Fibroblast of the aortic adventitia (primary cell): ENCODE measurements around the gene C1QL1. TPM values are rescaled to one million over a fixed set of nuclear protein-coding genes. Genes with fewer than 3 reads are reported as not detected.
A peak's percentile ranks its signal among the peaks of the same experiment; 100 is the strongest.

Experiments used
- DNase-seq: peaks from one replicate; pipeline ENCODE4 v3.0.0-alpha.2; 2010; ENCODE audit warnings: low read depth
- H3K4me3 ChIP-seq: 2 replicates; pipeline ENCODE4 v1.5.1; 2011; ENCODE audit warnings: low read depth, mild to moderate bottlenecking, control low read depth, low read length, moderate library complexity
- CTCF ChIP-seq: IDR thresholded peaks from 2 replicates; pipeline ENCODE4 v1.5.1; 2011; ENCODE audit warnings: mild to moderate bottlenecking, low read length, control low read depth, inconsistent platforms; ENCODE audit not compliant: insufficient read depth
- total RNA-seq: library from RNA; depleted of rRNA; stranded (reverse); fragments of >200 nt; gene quantifications from 2 replicates; pipeline ENCODE4 v1.2.3, GENCODE V29; 2012; ENCODE audit warnings: low replicate concordance

Gene C1QL1
- total RNA-seq, 1 donor = 0.09 TPM

GRCh38 chr17:44970136-44970741 lies 2.1 kb upstream of the C1QL1 start:
- peak overlapping the region; percentile 56 for H3K4me3 ChIP-seq
- TF ChIP-seq CTCF = no peak
- DNase-seq = no peak

- TF ChIP-seq CTCF = no peak
- H3K4me3 ChIP-seq = no peak overlapping the region
- DNase-seq = no peak
These were observed 1.2 kb upstream of the C1QL1 start for GRCh38 chr17:44969144-44969780.

GRCh38 chr17:44967907-44968224 lies 237 bp downstream of the C1QL1 start:
- no peak overlapping the region for H3K4me3 ChIP-seq
- no peak for TF ChIP-seq CTCF
- no peak for DNase-seq

- TF ChIP-seq CTCF = no peak
- H3K4me3 ChIP-seq = no peak overlapping the region
- no peak for DNase-seq
These were observed 837 bp downstream of the C1QL1 start for GRCh38 chr17:44967026-44967906.

- TF ChIP-seq CTCF = no peak
- H3K4me3 ChIP-seq = no peak overlapping the region
- no peak for DNase-seq
These were observed 1.6 kb downstream of the C1QL1 start for GRCh38 chr17:44966348-44967025.

GRCh38 chr17:44965481-44966234 lies 2.4 kb downstream of the C1QL1 start:
- no peak overlapping the region for H3K4me3 ChIP-seq
- no peak for DNase-seq
- peak; percentile 7 for TF ChIP-seq CTCF
